EL (cell line): ENCODE results near the gene TBKBP1.
A peak's percentile ranks its signal among the peaks of the same experiment; 100 is the strongest.
"Not testable (repeated sequence)": the region's sequence is repeated elsewhere in the genome, so short reads cannot be mapped to it uniquely, and the experiment has no call there.

Source experiments
- DNase-seq: peaks from one replicate; pipeline ENCODE4 v3.0.0-alpha.2; 2016

TBKBP1 gene

DNA sequence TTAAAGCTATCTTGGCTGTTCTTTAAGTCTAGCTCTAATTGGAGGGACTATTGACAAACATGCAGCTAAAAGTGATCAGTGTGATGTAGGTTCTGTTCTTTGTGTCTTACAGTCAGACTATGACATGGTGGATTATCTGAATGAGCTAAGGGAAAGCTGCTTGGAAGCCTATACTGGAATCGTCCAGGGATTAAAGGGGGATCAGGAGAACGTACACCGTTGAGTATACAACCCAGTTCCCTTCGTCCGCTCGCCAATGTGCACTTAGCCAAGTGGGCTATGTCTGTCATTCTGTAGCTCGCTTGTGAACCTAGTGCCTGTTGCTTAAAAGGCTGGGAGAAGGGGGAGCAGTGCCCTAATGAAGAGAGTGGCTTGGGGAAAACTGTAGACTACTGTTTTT lies 15.8 kb upstream of the TBKBP1 start:
- DNase-seq = no peak

DNA sequence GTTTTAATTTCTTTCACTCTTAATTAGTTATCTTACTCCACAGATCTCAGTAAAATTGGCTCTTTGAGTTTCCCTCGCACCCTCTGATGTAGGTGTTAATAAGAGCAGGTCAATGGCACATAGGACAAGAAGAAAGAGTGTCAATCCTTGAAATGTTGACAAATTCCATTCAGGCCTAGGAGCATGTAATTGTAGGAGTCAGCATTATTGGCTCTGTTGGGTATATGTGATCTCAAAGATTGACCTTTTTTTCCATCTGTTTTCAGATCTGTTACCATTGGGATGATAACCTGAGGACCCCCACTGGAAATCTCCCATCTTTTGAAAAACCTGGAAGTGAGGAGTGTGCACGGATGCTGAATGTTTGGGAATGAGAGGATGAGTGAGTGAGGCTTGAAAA lies 11.8 kb upstream of the TBKBP1 start:
- no peak for DNase-seq

DNA sequence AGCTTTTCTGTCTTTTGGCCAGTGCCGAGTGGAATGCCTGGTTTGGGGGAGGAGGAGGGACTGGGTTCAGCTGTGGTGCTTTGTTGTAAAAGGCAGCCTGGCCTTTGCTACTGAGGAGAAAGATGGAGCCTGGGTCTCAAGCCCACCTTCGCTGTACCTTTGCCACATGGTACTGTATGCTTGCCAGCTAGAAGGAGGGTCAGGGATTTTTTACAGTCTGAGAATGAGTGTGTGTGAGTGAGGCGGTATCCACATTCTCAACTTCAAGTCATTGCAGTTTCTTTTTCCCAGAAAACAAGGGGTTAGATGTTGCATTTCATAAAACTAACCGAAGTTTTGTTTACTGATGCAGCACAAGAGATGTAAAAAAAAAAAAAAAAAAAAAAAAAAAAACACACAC lies 11.2 kb upstream of the TBKBP1 start:
- not testable (repeated sequence) for DNase-seq

DNA sequence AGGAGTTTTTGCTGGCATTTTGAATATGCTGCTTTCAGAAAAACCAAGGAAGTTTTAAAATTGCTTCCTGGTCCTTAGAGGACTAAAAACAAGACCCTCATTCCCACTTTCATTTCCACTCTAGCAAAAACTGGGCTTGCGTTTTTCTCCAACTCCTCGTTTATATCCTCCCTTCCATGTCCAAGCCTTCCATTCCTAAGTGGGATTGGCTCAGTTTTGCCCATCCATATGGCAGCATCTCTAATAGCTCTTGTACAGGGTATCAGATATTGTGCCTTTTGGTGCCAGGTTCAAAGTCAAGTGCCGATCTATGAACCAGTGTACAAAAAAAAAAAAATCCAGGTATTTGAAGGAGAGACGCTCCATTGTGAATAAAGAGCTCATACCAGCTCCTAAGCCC lies 9.9 kb upstream of the TBKBP1 start:
- DNase-seq = no peak

DNA sequence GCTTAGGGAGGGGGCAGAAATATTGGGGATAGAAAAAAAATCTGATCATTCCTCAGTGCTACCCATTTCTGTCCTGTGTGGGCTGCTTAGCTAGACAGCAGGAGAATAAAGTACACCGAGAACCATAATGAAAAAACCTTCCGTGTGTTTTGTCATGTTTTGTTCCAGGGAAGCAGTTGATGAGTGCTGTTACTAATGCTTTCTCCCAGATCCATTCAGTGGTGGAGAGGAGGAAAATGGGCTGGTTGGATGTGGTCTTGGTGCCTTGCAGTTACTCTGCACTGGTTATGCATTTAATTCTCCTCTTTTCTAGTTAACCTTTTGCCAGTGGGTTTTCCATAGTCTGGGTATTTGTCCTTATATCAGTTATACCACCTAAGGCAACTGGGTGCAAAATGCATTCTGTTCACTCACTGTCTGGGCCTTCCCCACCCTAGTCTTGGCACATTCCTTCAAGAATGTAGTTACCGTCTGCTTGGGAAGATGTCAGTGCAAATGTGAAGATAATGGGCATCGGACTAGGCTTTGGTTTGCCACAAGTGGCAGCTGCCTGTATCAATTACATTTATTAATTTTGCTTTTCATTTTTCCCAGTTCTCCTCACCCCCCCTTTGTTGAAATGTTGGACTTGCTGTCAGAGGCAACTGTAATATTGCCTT lies 9.3 kb upstream of the TBKBP1 start:
- no peak for DNase-seq

DNA sequence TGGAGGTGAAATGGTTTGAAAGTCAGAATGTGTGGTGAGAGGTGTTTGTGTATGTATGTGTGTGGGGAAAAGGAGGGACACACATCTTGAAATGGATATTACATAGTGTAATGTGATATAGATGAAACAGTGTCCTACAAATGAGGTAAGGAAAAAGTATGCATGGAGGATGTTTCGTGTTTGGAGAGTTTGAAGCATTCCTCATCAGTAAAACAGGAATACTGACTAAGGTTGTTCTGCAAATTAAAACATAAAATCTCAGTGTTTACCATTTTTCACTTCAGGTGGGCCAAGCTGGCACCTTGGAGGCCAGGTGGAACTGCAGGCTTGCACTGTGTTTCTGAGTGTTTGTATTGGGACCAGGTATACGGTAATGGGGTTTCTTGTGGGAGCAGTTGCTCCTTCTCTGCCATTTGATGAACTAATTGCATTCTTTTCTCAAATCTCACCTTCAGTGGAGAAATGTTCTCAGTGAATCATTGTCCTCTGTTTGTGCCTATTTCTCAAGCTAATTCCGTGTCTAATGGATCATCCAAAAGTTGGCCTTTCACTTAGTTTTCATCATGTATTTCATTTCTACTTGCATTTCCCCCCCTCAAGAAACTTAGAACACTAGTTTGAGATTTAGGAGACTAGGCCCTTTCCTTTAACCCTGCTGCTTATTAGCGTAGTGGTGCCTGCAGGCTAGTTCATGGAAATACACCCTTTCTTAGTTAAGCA lies 8.2 kb upstream of the TBKBP1 start:
- DNase-seq = no peak

DNA sequence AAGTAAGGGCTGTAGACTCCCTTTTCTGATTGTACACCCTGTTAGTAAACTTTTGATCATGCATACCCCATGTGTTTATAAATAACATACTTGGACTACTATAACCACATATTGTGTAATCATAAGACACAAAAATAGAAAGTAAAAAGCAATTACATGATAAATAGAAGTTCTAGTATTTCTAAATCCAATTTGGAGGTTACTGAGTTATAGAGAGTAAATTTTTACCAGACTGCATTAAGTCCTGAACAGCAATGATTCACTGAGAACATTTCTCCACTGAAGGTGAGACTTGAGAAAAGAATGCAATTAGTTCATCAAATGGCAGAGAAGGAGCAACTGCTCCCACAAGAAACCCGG lies 7.7 kb upstream of the TBKBP1 start:
- peak; percentile 52 for DNase-seq

DNA sequence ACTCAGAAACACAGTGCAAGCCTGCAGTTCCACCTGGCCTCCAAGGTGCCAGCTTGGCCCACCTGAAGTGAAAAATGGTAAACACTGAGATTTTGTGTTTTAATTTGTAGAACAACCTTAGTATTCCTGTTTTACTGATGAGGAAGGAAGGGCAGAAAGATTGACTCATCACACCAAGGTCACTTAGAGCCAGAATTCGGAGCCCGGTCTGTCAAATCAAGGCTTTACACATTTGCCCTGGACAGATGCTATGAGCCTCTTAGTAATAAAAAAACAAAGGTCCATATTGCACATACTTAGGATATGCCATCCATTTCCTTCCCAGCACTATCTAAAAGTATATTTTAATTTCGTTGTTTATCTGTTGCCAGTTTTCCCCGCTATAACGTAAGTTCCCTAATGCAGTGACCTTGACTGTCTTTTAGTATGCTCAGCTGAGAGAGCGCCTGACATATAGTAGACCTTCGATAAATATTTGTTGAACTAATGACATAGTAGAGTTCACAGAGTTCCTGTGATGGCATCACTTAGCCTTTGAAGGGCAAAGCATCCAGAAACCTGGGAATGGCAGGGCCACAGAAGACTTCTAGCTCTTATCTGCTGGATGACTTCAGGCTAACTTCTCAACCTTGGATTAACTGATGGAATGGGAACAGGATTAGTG lies 7.2 kb upstream of the TBKBP1 start:
- DNase-seq = peak; percentile 53

DNA sequence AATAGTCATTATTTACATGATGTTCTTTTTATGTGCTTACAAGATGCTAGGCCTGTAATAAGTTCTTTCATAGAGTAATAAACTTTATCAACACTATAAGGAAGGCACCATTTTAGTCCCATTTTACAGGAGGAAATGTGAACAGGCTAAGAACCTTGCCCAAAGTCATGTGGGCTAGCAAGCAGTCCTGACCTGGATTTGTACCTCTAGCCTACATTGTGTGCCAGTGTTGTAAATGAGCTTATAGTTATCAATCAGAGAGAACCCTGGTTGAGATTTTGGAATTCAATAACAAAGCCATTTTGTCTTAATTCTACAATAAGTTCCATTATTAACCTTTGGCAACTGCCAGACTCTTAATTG lies 6.7 kb upstream of the TBKBP1 start:
- DNase-seq = no peak

DNA sequence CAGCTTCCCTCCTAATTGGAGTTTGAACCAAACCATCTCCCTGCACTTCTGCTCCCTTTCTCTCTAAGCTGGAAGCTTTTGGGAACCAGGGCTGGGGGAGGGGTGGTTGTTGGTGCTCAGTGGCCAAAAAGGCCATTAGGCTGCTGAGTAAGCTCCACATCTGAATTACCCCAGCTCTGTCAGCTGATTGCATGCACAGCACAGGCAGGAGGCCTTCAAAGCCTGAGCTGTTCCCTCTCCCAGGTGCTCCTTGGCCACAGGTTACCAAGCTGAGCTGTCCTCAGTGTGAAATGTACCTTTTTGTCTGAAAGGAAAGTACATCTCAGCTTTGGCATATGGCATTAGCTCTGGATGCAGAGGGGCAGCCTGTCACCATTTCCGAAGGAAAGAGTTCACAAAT lies 6.2 kb upstream of the TBKBP1 start:
- DNase-seq = no peak

DNA sequence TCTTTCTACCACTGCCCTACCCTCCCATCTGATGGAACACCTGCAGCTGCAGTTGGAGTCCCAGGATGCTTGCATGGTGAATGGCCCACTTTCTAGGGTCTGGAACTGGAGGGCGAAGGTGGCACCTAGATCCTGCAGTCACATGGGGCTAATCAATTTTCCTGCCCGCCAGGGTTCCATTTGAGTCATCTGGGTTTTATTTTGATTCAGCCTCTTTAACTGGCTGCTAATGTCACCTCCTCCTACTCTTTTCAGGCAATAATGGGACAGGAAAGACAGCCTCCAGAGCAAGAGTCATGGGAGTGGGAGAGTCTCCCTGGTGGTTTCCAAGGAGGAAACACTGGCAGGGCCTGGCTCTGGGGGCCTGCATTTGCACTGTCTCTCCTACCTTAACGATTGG lies 3.8 kb upstream of the TBKBP1 start:
- DNase-seq = no peak

DNA sequence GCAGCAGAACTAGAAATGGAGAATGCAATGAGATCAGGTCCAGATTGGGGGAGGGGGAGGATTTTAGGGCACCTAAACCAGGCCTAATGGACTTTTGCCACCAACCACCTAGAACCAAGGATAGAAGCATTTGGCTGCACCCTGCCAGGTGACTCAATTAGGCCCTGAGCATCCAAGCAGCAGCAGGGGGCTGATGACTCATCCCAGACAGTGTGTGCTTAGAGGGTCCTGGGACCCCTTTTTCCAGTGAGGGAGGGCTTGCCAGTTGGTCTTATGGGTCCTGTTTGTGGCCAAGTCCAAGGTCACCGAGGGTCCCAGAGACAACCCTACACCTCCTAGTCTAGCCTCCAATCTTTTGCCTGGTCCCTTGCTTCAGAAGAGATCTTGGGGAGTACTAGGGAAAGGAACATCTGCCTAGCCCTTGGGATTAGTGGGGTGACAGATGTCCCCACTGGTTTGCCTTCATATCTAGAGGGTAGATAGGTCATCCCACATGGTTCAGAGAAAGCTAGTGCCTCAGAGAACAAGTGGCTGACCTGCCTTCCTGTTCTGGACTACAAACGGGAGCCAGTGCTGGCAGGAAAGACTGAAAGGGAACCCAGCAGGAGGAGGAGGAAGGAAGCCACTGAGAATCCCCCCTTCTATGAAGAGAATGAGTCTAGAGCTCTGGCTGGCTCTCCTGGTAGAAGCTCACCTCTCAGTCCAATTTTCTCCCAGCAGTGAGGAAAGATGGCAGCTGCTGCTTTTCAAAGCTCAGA lies 1.6 kb upstream of the TBKBP1 start:
- DNase-seq = no peak

DNA sequence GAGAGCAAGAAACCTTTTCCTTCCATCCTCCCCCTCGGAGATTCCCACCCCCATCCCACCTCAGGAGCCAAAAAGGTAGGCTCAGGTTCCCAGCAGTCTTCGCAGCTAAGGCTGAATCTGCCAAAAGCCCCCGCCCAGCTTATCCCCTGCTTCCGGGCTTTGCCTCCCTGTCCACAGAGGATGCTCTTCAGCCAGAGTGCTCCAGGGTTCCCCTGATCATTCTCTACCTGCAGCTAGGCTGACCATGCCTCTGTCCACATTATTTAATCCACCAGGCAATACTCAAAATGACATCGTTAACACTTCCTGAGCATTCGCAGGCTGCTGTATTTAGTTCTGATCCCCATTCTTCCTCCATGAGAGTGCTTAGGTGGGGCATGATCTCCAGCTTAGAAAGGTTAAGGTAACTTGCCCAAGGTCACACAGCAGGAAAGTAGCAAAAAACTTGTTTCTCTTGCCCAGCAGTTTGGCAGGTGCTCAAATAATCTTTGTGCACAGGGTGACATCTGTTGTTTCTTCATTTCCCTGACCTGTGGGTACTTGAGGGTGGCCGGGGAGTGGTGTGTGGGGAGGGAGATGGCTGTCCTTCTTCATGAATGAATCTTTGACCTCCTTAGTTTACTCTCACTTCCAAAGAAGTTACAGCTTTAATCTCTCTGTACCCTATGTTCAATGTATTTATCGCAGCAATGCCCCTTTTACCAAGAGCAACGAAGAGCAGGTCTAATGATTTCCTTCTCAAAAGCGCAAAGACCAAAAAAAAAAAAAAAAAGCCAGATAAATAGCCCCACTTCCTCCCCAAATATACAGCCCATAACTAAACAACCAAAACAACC lies 848 bp upstream of the TBKBP1 start:
- DNase-seq = no peak

DNA sequence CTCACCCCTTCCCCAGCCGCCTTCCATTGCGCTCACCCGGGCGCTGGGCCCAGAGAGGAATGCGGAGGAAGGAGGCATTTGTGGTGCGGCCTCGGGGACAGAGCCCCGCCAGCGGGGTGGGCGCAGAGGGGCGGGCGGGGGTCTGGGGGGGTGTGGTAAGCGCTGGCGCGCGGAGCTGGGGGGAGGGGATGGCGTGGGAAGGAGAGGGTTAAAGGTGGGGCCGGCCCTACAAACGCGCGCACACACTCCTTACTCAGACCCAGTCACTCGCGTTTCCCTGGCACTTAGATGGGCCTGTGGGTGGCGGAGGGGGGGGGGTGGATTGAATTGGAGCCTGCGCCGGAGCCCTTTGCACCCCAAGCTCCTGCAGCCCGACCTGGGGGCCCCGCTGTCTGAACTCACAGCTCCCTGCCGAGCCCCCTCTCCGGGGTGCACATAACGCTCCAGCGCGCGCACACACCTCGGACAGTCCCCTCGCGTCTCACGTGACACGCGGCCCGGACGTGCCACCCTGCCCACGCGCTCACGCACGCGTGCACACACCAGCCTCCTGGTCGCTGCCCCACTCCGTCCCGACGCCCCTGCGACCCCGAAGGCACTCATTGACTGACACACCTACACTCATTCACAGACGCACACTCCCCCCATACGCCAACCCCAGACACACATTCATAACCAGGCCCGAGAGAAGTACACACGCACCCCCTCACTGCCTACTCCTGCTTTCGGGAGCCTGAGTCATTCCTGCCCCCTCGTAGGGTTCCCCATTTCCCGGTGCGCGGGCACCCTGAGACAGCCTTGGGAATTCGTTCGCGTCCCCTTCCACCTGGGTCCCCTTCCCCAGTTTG lies 844 bp downstream of the TBKBP1 start:
- DNase-seq = peak; percentile 43

DNA sequence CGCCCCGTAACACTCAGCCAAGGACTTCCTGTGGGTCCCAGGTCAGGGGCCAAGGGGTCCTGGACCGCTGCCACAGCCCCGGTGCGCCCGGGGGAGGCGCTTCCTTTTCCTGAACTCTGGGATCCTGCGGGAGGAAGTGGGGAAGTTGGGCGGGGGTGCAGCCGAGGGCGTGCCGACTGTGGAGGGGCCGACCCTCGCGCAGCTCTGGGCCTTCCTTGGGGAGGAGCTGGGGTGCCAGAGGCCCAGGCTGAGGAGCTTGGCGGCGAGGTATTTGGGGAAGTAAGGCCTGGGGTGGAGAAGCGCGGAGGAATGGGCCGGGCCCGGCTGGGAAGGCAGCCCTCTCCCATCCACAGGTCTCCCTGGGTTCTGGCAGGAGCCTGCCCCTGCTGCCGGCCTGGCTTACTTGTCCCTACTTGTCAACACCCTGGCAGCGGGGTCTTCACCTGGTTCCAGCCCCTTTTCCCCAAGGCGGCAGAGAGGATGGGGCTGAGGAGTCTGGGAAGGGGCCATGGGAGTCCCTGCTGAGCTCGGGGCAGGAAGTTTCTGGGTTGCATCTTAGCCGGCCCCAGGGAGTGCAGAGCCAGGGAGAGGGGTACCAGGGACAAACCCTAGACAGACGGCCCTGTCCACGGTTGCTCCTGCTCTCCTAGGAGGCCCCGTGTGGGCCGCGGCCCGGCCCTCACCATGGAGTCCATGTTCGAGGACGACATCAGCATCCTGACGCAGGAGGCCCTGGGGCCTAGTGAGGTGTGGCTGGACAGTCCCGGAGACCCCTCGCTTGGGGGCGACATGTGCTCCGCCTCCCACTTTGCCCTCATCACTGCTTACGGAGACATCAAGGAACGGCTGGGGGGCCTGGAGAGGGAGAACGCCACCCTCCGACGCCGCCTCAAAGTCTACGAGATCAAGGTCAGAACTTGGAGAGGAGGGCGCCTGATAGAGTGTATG lies 1.7 kb downstream of the TBKBP1 start:
- DNase-seq = no peak

DNA sequence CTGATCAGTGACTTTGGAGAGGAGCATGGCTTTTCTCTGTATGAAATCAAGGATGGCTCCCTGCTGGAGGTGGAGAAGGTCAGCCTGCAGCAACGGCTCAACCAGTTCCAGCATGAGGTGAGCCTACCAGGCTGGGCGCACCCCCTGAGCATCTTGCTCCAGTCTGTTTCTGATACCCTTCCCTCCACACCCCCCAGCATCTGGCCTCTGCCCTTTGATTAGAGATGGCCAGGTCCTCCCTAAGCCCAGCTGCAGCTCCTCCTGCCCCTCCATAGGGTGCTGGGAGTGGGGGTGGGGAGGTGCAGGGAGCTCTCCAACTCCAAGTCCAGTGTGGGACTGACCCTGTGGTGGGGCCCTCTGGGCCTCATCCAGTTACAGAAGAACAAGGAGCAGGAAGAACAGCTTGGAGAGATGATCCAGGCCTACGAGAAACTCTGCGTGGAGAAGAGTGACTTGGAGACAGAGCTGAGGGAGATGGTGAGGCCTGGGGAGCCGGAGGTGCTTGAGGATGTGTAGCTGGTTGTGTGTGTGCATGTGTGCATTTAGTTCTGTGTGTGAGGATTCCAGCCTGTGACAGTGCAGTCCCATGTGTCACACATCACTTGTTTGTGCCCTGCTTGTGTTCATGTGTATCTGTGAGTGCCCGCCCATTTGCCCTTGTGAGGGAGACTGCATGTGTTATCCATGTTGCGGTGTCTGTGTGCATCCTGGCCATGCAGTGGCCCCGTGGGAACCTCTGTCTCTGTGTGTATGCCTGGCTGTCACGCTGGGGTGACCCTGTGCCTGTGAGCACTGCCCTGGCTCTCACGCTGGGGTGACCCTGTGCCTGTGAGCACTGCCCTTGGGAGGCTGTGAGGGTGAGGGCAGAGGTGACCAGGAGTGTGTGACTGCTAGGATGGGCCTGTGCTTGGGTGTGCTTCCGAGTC lies 3.0 kb downstream of the TBKBP1 start:
- DNase-seq = no peak

DNA sequence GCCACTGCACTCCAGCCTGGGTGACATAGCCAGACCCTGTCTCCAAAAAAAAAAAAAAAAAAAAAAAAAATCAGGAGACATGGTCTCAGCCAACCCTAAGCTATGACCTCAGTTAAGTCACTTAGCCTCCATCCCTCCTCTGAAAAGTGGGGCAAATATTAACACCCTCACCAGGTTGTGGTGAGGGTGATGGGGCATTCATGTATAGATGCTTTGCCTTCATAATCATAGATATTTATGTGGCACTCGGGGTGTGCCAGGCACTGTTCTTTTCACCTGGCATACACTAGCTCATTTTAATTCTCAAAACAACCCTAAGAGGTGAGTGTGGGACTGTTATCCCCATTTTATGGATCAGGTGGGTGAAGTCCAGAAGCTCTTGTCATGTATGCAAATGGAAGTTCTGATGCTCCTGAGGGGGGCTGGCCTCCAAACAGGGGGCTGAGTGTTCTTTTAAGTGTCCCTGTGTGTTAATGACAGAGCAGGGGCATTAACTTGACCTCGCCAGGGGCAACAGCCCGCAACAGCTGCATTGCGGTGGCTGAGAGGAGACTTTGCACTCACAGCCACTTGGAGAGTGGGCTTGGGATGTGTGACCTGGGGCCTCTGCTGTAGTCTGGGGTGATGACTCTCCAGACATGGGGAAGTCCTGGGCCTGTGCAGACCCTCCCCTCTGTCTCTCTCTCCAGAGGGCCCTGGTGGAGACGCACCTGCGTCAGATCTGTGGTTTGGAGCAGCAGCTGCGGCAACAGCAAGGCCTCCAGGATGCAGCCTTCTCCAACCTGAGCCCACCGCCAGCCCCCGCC lies 4.1 kb downstream of the TBKBP1 start:
- no peak for DNase-seq

DNA sequence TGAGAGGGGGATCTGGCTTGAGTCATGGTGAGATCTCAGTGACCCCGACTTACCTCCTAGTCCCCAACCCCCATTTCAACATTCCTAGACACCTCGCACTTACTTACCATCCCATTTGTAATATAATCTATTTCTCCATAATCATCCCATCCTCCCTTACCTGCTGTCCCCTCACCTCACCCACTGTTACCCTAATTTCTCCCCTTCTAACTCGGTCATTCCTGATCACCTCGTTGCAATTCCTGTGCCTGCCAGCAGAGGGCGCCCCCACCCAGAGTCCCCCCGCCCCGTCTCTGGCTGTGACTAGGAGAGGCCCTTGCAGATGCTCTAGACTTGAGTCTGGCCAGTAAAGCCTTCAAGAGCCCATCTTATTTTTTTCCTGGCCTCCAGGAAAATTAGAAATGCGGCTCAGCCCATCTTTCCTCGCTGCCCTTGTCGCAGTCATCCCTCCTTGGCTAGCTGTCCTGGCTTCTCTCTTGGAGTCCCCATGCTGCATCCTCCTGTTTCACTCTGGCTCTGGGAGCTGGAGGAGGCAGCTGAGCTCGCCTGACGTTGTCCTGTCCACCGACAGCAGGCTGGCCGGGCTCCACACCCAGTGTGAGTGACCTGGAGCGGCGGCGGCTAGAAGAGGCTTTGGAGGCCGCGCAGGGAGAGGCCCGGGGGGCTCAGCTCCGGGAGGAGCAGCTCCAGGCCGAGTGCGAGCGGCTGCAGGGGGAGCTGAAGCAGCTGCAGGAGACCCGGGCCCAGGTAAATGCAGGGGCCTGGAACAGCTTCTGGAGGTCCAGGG lies 5.0 kb downstream of the TBKBP1 start:
- peak; percentile 53 for DNase-seq
